DOHH2 (cell line): ENCODE results near the gene LTO1.

Source experiments
- CTCF ChIP-seq: fragments of 200-600 bp; sonication (generic); IDR thresholded peaks from one replicate; pipeline ENCODE4 v1.5.1; 2014; ENCODE audit warnings: antibody characterized with exemption, mild to moderate bottlenecking, low read depth, low read length; ENCODE audit not compliant: poor library complexity, severe bottlenecking
- EZH2phosphoT487 ChIP-seq: fragments of 200-600 bp; sonication (generic); IDR thresholded peaks from 2 replicates; pipeline ENCODE4 v1.6.1; 2017; ENCODE audit warnings: borderline replicate concordance, mild to moderate bottlenecking, antibody characterized with exemption, low read length, moderate library complexity, mixed read lengths

- no peak for TF ChIP-seq CTCF
- TF ChIP-seq EZH2phosphoT487, result no peak
Observed at GRCh38 chr11:69650832-69651344, 24.3 kb downstream of the LTO1 start.
